Measurements from ENCODE around the gene RHBDD1. TPM values are rescaled to one million over a fixed set of nuclear protein-coding genes. Genes with fewer than 3 reads are reported as not detected.

The RHBDD1 gene
- polyA plus RNA-seq, 1 of the 3 experiments (the other 2 are of a cell fraction) = 10.3 TPM

DNA sequence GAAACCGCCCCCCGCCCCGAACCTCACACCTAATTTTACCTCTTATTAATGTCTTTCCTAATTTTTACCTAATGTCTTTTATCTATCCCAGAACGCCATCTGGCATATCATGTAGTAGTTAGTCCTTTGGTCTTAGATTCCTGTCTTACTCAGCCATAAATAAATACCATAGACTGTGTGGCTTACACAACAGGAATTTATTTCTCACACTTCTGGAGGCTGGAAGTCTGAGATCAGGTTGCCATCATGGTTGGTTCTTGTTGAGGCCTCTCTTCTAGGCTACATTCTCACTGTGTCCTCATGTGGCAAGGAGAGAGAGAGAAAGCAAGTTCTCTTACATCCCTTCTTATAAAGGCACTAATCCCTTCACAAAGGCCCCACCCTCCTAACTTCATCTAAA lies 46.8 kb downstream of the RHBDD1 start:
- WGBS (ENCODE audit: low lambda C conversion rate) = 98% methylated on average over 4 of the region's 4 CpGs
- Histone ChIP-seq H3K4me1 (ENCODE audit: control insufficient read depth in 1 of 2, insufficient read depth in 2 of 2, low read depth in 1 of 2, low read length in 1 of 2) (peaks cover 0 to 2% of the 10 kb centered on the region in 2 experiments; a peak in 2 of 4 replicates), H3K4me3 (ENCODE audit: low read depth in 2 of 2, low read length in 1 of 2) (no peak overlapping the region), H3K36me3 (replicated peaks in 1 of 2; ENCODE audit: control insufficient read depth in 1 of 2, insufficient read depth in 2 of 2, low read length in 1 of 2) (peaks cover 0 to 5% of the 10 kb centered on the region in 2 experiments), H4K20me1 (ENCODE audit: insufficient read depth) (no peaks in the 10 kb centered on the region), H3K4me2 (no peak overlapping the region), H3K9me3 (no peaks in the 10 kb centered on the region), H3K9ac (no peak overlapping the region), H3K27me3 (ENCODE audit: insufficient read depth) (no peaks in the 10 kb centered on the region), H3K27ac (ENCODE audit: low read depth in 2 of 2, low read length in 1 of 2) (no peak overlapping the region), H3K79me2 (ENCODE audit: insufficient read depth) (no peaks in the 10 kb centered on the region), H3F3A (replicated peaks; ENCODE audit: insufficient read depth) (no peaks in the 10 kb centered on the region), H2AFZ (ENCODE audit: low read depth) (no peak overlapping the region), H3K9me2 (no peaks in the 10 kb centered on the region)
- TF ChIP-seq, protein P1, sequence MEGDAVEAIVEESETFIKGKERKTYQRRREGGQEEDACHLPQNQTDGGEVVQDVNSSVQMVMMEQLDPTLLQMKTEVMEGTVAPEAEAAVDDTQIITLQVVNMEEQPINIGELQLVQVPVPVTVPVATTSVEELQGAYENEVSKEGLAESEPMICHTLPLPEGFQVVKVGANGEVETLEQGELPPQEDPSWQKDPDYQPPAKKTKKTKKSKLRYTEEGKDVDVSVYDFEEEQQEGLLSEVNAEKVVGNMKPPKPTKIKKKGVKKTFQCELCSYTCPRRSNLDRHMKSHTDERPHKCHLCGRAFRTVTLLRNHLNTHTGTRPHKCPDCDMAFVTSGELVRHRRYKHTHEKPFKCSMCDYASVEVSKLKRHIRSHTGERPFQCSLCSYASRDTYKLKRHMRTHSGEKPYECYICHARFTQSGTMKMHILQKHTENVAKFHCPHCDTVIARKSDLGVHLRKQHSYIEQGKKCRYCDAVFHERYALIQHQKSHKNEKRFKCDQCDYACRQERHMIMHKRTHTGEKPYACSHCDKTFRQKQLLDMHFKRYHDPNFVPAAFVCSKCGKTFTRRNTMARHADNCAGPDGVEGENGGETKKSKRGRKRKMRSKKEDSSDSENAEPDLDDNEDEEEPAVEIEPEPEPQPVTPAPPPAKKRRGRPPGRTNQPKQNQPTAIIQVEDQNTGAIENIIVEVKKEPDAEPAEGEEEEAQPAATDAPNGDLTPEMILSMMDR (IDR thresholded peaks at IDR 0.05) = no peak
- TF ChIP-seq, protein P2, sequence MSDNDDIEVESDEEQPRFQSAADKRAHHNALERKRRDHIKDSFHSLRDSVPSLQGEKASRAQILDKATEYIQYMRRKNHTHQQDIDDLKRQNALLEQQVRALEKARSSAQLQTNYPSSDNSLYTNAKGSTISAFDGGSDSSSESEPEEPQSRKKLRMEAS (IDR thresholded peaks at IDR 0.05; ENCODE audit: low read depth) = no peak
- TF ChIP-seq MEF2A (IDR thresholded peaks at IDR 0.05; ENCODE audit: borderline replicate concordance, low read depth) (no peak), CHD2 (IDR thresholded peaks at IDR 0.05; ENCODE audit: low read length, partially characterized antibody) (no peak), TCF12 (IDR thresholded peaks at IDR 0.05) (no peak), RFX5 (IDR thresholded peaks at IDR 0.05; ENCODE audit: low read length) (no peak), NRF1 (IDR thresholded peaks at IDR 0.05; ENCODE audit: low read depth, low read length) (no peak), RXRA (IDR thresholded peaks at IDR 0.05; ENCODE audit: borderline replicate concordance, low read depth) (no peak), GABPA (IDR thresholded peaks at IDR 0.05; ENCODE audit: low read depth) (no peak), YY1 (IDR thresholded peaks at IDR 0.05; ENCODE audit: low read depth) (no peak), FOXM1 (IDR thresholded peaks at IDR 0.05; ENCODE audit: low read depth) (no peak), TAF1 (IDR thresholded peaks at IDR 0.05; ENCODE audit: borderline replicate concordance, low read depth, low read length) (no peak), SMC3 (IDR thresholded peaks at IDR 0.05; ENCODE audit: low read depth, low read length) (no peak), MXI1 (IDR thresholded peaks at IDR 0.05; ENCODE audit: low read depth, low read length) (no peak), SIN3A (IDR thresholded peaks at IDR 0.05; ENCODE audit: borderline replicate concordance, low read depth, low read length) (no peak)
- TF ChIP-seq, protein P3, sequence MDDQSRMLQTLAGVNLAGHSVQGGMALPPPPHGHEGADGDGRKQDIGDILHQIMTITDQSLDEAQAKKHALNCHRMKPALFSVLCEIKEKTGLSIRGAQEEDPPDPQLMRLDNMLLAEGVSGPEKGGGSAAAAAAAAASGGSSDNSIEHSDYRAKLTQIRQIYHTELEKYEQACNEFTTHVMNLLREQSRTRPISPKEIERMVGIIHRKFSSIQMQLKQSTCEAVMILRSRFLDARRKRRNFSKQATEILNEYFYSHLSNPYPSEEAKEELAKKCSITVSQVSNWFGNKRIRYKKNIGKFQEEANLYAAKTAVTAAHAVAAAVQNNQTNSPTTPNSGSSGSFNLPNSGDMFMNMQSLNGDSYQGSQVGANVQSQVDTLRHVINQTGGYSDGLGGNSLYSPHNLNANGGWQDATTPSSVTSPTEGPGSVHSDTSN (IDR thresholded peaks at IDR 0.05) = no peak
- TF ChIP-seq, protein P4, sequence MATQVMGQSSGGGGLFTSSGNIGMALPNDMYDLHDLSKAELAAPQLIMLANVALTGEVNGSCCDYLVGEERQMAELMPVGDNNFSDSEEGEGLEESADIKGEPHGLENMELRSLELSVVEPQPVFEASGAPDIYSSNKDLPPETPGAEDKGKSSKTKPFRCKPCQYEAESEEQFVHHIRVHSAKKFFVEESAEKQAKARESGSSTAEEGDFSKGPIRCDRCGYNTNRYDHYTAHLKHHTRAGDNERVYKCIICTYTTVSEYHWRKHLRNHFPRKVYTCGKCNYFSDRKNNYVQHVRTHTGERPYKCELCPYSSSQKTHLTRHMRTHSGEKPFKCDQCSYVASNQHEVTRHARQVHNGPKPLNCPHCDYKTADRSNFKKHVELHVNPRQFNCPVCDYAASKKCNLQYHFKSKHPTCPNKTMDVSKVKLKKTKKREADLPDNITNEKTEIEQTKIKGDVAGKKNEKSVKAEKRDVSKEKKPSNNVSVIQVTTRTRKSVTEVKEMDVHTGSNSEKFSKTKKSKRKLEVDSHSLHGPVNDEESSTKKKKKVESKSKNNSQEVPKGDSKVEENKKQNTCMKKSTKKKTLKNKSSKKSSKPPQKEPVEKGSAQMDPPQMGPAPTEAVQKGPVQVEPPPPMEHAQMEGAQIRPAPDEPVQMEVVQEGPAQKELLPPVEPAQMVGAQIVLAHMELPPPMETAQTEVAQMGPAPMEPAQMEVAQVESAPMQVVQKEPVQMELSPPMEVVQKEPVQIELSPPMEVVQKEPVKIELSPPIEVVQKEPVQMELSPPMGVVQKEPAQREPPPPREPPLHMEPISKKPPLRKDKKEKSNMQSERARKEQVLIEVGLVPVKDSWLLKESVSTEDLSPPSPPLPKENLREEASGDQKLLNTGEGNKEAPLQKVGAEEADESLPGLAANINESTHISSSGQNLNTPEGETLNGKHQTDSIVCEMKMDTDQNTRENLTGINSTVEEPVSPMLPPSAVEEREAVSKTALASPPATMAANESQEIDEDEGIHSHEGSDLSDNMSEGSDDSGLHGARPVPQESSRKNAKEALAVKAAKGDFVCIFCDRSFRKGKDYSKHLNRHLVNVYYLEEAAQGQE (IDR thresholded peaks at IDR 0.05; ENCODE audit: low read depth, low read length) = no peak
- TF ChIP-seq, protein P5, sequence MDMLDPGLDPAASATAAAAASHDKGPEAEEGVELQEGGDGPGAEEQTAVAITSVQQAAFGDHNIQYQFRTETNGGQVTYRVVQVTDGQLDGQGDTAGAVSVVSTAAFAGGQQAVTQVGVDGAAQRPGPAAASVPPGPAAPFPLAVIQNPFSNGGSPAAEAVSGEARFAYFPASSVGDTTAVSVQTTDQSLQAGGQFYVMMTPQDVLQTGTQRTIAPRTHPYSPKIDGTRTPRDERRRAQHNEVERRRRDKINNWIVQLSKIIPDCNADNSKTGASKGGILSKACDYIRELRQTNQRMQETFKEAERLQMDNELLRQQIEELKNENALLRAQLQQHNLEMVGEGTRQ (IDR thresholded peaks at IDR 0.05; ENCODE audit: borderline replicate concordance, low read depth, low read length) = no peak
- TF ChIP-seq, protein P6, sequence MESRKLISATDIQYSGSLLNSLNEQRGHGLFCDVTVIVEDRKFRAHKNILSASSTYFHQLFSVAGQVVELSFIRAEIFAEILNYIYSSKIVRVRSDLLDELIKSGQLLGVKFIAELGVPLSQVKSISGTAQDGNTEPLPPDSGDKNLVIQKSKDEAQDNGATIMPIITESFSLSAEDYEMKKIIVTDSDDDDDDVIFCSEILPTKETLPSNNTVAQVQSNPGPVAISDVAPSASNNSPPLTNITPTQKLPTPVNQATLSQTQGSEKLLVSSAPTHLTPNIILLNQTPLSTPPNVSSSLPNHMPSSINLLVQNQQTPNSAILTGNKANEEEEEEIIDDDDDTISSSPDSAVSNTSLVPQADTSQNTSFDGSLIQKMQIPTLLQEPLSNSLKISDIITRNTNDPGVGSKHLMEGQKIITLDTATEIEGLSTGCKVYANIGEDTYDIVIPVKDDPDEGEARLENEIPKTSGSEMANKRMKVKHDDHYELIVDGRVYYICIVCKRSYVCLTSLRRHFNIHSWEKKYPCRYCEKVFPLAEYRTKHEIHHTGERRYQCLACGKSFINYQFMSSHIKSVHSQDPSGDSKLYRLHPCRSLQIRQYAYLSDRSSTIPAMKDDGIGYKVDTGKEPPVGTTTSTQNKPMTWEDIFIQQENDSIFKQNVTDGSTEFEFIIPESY (IDR thresholded peaks at IDR 0.05; ENCODE audit: borderline replicate concordance, low read depth) = no peak
- TF ChIP-seq, protein P7, sequence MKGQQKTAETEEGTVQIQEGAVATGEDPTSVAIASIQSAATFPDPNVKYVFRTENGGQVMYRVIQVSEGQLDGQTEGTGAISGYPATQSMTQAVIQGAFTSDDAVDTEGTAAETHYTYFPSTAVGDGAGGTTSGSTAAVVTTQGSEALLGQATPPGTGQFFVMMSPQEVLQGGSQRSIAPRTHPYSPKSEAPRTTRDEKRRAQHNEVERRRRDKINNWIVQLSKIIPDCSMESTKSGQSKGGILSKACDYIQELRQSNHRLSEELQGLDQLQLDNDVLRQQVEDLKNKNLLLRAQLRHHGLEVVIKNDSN (IDR thresholded peaks at IDR 0.05; ENCODE audit: borderline replicate concordance, low read depth) = no peak
- ChIA-PET CTCF (no interaction called here), POLR2A (no interaction called here)
- DNase-seq = no peak

All from SK-N-SH (cell line).